Raji (cell line): ENCODE data around the gene NOC2L.
A peak's percentile ranks its signal among the peaks of the same experiment; 100 is the strongest.

Experiments used
- POLR2A ChIP-seq: IDR thresholded peaks from 2 replicates; pipeline ENCODE4 v1.6.1; 2011; ENCODE audit warnings: low read depth, low read length, control low read depth; ENCODE audit not compliant: insufficient read depth

The NOC2L gene

DNA sequence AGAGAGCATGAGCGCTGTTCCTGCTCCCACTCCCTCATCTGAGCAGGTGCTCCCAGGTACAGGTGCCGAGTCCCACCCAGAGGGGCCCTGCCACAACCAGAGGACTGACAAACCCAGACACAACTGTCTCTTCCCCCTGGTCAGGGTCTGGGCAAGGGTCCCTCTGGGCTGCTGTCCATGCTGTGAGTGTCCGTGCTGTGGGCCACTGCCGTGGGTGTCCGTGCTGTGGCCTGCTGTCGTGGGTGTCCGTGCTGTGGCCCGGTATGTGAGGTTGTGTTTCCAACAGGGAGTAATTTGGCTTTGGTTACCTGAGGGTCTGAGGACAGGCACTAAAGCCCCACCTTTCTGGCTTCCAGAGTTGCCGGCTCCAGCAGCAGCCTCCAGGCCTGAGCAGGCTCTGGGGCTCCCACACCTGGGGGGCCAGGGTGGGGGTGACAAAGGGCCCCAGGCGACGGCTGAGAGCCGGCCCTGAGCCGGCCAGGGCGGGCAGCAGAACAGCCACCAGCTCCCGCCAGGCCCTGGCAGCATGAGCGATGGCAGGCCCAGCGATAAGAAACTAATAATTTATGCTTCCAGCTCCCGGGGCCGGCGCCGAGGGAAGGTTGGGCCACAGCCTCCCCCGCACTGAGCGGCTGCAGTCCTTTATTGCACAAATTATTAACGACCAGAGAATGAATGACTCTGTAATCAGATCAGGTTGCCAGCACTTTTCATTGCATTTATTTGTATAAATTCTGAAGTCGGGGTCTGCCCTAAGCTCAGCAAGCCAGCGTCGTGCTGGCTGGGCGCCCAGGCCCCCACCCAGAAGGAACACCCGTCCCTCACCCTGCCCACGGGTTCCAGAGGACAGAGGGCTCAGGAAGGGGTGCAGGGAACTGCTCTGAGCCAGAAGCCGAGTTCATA lies 42.6 kb downstream of the NOC2L start:
- TF ChIP-seq POLR2A, result no peak

DNA sequence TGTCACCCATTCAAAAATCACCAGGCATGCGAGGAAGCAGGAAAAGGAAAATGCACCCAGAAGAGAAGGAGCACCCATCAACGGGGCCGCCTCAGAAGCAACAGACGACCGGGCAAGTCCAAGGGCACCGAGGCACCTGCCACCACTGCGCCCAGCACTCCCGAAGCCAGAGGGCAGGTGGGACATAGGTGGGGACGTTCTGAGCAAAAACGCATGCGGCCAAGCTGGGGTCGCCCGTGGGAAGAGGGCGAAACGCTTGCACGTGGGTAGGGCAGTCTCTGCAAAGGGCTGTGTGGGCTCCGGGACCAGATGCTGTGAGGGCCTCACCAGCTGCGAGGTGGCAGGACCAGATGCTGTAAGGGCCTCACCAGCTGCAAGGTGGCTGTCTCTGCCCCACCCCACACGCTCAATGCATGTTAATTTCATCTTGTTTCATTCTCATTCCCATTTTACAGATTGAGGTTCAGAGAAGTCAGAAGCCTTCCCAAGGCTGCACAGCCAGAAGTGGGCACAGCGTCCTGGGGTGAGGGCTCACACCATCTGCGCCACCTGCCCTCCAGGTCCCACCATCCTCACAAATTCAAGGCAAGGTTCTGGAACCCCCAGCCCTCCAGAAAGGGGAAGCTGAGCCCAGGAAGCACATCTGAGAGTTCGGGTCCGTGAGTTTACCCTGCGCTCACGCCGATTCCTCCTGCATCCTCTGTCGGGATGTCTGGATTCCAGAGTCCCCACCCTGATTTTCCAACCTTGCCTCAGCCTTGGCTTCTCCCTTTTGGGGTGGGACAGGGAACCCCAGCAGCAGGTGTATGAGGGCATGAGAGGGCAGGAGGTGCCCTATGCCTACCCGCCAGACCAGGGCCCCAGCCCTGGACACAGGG lies 43.5 kb downstream of the NOC2L start:
- no peak for TF ChIP-seq POLR2A

DNA sequence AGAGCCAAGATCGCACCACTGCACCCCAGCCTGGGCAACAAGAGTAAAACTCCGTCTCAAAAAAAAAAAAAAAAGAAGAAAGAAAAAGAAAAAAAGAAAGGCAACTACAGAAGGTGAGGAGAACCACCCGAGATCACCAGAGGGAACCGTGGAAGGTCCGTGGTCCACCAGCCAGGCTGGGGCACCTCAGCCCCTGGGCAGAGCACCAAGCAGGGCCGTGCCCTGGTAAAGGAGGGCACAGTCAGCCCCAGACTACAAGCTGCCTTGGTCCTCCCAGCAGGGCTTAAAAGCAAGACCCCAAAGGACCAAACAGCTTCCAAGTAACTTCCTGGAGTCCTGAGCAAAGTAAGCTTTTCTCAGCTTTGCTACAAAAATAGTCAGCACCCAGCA lies 44.2 kb downstream of the NOC2L start:
- TF ChIP-seq POLR2A, result no peak

DNA sequence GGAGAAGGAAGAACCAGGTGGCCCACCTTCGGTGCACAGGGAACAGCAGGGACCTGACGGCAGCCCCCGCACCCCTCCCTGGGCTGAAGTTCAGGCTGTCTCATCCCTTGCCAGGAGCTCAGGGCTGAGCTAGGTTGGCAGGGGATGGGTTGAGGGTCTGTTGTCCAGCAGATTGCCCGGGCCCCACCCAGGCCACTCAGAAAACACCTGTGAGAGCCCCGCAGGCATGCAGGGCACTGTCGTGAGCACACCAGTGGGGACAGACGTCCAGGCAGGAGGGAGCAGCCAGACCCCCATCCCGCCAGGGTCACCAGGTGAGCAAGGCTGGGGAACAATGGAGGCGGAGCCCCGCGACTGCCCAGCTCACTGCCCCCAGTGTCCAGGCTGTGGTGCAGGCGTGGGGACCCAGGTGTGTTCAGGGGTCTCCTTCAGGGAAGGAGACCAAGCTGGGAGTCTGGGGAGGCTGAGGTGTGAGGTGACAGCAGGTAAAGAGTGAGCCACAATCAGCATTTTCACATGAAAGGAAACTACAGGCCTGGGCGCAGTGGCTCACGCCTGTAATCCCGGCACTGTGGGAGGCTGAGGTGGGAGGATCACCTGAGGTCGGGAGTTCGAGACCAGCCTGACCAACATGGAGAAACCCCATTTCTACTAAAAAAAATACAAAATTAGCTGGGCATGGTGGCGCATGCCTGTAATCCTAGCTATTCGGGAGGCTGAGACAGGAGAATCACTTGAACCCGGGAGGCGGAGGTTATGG lies 44.7 kb downstream of the NOC2L start:
- TF ChIP-seq POLR2A, result no peak

DNA sequence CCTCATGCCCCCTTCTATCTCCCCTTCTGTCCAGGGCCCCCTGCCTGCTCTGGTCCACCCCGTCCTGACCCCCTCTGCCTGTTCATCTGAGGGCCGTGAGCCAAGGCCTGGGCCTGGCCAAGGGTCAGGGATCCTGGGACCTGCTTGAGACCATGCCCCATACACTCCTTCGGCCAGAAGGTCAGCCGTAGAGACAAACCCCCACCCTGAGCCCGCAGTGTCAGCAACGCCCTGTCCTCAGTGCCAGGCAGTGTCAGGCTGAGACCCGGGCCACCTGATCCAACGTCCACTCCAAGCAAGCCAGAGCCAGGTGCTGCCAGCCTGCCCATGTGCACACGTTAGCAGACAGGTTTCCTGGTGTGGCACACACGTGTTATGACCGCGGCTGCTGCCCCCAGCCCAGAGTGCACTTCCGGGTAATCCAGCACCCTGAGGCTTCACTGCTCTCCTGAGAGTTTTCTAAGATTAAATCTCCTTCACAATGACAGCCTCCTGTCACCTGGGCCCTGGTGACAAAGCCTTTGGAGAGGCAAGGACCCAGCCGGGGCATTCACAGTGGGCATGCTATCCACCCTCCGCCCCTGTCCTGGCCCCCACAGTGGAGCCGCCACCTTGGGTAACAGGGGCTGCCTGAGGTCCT lies 45.4 kb downstream of the NOC2L start:
- TF ChIP-seq POLR2A, result 0 out of 2 replicates have a peak, but pooled peaks have one; percentile 18

DNA sequence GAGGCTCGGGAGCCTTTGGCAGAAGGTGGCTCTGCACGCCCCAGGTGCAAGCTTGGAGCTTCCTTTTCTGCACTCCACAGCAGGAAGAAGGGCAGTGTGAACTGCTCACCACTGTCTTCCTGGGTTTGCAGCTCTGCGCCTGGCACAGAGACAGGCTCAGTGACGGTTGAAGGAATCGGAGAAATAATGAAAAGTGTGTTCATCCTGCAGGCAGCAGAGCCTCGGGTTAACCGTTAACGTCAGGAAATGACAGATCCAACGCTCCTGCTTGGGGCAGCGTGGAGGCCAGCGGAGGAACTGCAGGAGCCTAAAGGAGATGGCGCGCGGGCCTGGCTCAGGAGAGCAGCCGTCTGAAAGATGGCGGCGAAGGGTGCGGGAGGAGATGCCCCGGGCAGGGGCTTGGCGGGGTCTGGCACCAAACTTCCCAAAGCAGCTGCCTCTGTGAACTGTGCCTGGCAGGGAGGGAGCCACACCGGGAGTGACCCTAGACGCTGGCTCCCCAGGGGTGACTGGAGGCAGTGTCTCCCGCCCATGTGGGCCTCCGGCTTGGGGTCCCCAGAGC lies 46.2 kb downstream of the NOC2L start:
- TF ChIP-seq POLR2A, result 0 out of 2 replicates have a peak, but pooled peaks have one; percentile 17

DNA sequence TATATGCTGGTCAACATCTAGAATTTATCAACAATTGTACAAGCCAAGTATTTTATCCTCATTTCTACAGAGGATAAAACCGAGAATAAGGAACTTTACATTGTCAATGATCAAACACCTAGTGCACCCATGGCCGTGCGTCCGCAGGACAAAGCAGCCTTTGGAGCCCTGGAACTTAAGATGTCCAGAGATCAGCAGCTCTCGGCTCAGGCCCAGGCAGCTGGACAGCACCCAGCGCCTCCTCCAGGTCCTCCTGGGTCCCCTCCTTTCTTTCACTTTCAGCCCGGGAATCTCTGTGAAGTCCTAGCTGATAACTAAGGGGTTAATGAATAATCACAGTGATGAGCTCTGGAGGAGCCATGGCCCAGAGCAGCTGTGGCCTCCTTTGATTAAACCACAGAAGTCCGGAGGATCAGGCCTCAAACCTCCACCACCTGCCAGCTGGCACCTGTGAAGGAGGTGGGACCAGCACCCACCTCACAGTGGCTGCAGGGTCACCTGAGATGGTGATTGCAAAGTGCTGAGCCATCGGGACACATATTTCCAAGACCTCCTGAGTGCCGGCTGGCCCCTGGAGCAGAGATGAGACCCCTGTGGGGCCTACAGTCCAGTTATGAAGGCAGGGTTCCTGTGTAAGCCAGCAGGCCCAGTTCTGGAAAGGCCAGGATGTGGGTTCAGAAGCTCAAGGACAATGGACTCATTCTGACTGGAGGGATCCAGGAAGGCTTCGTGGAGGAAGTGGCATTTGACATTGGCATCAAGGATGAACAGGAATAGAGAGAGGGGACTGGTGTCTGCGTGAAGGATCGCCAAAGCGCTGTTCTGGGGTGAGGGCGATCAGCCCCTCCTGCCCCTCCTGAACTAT lies 46.9 kb downstream of the NOC2L start:
- no peak for TF ChIP-seq POLR2A

DNA sequence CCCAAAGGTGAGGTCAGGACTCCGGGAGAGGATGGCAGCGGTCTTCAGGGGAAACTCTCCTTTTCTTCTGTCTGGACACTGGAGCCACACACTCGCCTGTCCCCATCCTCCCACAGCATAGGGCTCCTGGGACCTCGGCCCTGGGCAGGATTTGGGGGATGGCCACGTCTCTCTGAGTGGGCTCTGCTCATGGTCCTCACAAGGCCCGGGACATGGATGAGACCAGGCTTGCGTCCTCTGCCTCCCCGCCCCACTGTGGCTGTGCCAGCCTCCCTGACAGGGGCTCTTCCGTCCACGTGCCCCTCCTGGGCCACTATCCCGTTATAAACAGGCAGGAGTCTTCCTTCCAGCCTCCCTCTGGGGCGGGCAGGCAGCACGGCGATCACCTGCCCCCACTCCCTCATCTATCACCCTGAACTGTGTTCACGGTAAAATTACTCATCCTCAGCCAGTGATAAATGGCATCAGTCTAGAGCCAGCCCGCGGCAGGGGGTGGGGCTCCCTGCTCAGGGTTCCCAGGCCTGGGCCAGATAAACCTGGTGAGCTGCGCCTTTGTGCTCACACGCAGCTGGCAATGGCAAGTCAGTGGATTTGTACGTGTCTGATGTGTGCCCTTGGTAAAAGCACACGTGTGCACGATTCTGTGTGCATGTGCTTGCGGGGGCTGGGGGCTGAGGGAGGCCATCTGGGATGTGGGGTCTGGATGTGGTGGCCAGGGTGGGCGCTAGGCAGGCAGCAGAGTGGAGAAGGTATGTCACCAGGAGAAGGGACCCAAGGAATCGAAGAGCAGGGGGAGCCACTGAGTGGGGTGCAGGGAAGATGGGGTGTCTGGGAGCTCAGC lies 48.0 kb downstream of the NOC2L start:
- no peak; the same call in 1 of the 2 replicates for TF ChIP-seq POLR2A

DNA sequence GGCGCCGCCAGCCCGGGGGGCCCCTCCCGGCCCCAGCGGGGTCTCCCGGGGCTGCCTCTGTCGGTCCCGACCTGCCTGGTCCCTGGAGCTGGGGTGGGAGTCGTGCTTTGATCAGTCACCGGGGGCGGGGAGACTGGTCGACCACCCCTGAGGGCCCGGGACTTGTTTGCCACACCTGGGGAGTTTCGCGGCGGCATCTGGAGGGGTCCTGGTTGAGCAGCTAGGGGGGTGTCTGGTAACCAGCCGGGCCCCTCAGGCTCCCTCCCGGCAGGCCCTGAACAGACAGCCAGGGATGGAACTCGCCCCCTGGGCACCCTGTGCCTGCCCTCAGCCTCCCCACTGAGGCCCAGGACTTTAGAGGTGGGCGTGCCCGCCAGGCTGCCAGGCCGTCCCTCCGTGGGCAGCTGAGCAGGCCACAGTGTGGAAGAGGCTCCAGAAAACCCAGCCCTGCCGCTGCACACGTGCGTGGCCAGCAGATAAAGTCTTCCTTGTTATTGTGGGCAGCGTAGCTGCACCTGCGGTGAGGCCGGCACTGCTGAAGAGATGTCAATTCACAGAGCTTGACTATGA lies 48.7 kb downstream of the NOC2L start:
- TF ChIP-seq POLR2A, result no peak

DNA sequence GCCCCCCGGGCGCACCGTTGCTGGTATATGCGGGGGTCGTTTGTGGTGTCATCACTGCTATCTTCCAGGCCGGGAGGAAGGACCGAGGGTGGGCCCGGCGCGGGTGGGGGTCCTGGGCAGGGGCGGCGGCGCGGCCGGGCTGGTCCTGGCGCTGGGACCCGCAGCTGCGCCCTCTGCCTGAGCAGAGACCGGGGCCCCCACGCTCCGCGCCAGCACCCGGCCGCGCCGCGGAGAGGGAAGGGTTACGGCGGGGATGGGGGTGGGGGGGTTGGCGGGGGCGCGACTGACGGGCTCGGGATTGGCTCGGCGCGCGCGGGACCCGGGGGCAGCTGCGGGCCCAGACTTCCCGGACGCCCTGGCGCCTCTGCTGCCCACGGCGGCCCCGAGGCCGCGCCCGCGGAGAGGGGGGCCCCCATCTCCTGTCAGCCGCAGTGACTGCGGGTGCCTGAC lies 49.2 kb downstream of the NOC2L start:
- TF ChIP-seq POLR2A, result no peak

DNA sequence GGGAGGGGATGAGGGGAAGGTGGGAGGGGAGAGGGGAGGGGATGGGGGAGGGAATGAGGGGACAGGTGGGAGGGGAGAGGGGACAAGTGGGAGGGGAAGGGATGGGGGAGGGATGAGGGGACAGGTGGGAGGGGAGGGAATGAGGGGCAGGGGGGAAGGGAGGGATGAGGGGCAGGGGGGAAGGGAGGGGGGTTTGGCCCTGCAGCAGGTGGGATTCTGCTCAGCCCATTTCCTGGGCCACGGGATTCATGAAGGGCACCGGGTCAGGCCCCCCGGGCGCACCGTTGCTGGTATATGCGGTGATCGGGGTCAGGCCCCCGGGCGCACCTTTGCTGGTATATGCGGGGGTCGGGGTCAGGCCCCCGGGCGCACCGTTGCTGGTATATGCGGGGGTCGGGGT lies 50.4 kb downstream of the NOC2L start:
- TF ChIP-seq POLR2A, result no peak
